GM12864 (cell line): ENCODE measurements around the gene ARHGEF1.
A peak's percentile ranks its signal among the peaks of the same experiment; 100 is the strongest.

Source experiments
- DNase-seq: peaks from one replicate; pipeline ENCODE4 v3.0.0-alpha.2; 2011; ENCODE audit warnings: low read depth
- H3K4me3 ChIP-seq: 2 replicates; pipeline ENCODE4 v1.5.1; 2011; ENCODE audit warnings: mild to moderate bottlenecking, low read depth, low read length, control low read depth
- TF ChIP-seq, protein P1 (sequence below): IDR thresholded peaks from 2 replicates; pipeline ENCODE4 v1.5.1; 2011; ENCODE audit warnings: low read depth, mild to moderate bottlenecking, moderate library complexity, low read length, control low read depth, inconsistent platforms; ENCODE audit errors: missing control alignments

The ARHGEF1 gene

DNA sequence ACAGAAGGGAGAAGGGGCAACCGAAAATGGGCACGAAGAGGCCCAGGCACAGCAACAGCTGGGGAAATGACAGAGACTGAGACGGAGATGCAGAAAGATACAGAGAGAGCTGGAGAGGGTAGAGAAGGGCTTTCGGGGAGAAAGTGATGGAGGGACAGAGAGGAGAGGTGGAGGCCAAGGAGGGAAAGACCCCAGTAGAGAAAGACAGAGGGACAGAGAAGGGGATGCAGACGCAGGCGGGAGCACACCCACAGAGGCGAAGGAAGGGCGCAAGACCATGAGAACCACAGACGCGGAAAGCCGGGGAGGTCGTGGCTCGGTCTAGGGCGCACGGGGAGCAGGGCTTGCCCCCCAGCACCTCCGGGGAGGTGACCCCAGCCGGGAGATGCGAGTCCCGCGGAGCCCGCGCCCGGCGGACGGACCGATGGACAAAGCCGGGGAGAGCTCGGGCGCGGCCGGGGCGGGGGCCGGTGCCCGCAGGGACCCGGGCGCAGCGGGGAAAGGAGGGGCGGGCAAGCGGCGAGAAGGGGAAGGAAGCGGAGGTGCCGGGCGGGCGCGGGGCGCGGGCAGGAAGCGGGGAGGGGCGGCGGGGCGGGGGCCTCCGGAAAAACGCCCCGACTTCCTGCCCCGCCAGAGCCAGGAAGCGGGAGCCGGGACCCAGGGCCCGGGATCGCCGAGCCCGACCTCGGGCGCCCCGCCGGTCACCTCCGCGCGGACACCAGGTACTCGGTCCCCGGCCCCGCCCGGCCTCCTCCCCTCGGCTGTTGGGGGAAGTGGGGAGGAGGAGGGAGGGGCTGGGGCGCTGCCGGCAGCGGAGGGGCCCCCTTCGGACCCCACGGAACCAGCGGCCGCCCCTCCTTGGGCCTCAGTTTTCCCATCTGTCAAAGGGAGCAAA, at the start of gene ARHGEF1:
ARHGEF1 (plus strand) TSS at position 617 of the 895 bp plus-strand sequence. CDS start 4,899 bp downstream, outside the sequence.
- TF ChIP-seq, protein P1, sequence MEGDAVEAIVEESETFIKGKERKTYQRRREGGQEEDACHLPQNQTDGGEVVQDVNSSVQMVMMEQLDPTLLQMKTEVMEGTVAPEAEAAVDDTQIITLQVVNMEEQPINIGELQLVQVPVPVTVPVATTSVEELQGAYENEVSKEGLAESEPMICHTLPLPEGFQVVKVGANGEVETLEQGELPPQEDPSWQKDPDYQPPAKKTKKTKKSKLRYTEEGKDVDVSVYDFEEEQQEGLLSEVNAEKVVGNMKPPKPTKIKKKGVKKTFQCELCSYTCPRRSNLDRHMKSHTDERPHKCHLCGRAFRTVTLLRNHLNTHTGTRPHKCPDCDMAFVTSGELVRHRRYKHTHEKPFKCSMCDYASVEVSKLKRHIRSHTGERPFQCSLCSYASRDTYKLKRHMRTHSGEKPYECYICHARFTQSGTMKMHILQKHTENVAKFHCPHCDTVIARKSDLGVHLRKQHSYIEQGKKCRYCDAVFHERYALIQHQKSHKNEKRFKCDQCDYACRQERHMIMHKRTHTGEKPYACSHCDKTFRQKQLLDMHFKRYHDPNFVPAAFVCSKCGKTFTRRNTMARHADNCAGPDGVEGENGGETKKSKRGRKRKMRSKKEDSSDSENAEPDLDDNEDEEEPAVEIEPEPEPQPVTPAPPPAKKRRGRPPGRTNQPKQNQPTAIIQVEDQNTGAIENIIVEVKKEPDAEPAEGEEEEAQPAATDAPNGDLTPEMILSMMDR, result no peak
- no peak for DNase-seq
- peak within 1 kb of the TSS; percentile 67 for H3K4me3 ChIP-seq

DNA sequence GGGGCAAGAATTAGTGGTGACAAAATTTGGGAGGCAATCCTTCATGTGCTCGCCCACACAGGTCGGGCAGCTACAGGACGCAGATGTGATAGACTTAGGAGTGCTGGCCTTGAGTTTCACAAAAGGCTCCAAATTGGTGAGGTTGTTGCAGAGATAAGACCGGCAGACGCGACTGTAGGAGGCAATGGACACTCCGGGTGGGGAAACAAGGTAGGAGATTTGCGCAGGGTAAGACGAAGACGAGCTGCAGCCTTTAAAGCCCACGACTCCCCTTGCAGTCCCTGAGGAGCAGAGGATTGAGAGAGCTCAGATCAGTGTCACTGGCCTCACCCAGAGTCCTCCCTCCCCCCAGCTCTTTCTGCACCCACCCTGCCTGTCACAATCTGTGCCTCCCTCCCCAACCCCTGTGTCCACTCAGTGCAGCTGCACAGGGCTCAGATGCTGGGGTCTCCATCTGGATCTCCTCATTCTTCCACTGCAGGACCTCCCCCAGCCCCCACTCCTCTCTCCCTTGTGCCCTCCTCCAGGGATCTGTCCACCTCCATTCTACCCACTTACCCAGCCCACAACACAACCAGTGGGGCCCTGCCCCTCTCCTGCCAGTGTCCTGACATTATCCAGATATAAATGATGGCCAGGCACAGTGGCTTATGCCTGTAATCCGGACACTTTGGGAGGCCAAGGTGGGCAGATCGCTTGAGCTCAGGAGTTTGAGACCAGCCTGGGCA, 44.8 kb upstream of the ARHGEF1 start:
- TF ChIP-seq, protein P1, result no peak
- DNase-seq, result no peak
- H3K4me3 ChIP-seq, result no peak overlapping the region

- no peak for DNase-seq
- TF ChIP-seq, protein P1, result no peak
Measured at GRCh38 chr19:41839211-41839610, 43.8 kb upstream of the ARHGEF1 start.

GRCh38 chr19:41843371-41843770, 39.6 kb upstream of the ARHGEF1 start:
- DNase-seq, result no peak
- no peak overlapping the region for H3K4me3 ChIP-seq
- TF ChIP-seq, protein P1, result no peak

More at GRCh38 chr19:41839211-41839610, 43.8 kb upstream of the ARHGEF1 start:
- no peak overlapping the region for H3K4me3 ChIP-seq

GRCh38 chr19:41844601-41845000, 38.4 kb upstream of the ARHGEF1 start, which contains the start of gene LYPD4:
Gene LYPD4, minus strand, starts transcription at chr19:41844683. Its CDS starts 5,398 bp downstream, at chr19:41839285.
- no peak for DNase-seq
- TF ChIP-seq, protein P1, result no peak

DNA sequence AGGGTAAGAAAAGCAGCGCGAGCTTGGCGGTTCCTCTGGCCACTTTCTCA, 38.2 kb upstream of the ARHGEF1 start, which contains the start of gene DMRTC2:
DMRTC2 (plus strand) TSS at position 42 of the 50 bp plus-strand sequence. CDS start 2,387 bp downstream, outside the sequence.
- no peak for DNase-seq
- H3K4me3 ChIP-seq, result no peak within 1 kb of the TSS
- TF ChIP-seq, protein P1, result no peak

More at GRCh38 chr19:41844601-41845000, 38.4 kb upstream of the ARHGEF1 start, which contains the start of gene LYPD4:
- no peak within 1 kb of the TSS for H3K4me3 ChIP-seq
